GM12801 (cell line): Measurements from ENCODE around the gene CMTR1.

Experiments
- CTCF ChIP-seq: IDR thresholded peaks from one replicate; pipeline ENCODE4 v1.5.1; 2011; ENCODE audit warnings: control low read depth; ENCODE audit not compliant: insufficient read length; ENCODE audit errors: extremely low read depth

Gene CMTR1

GRCh38 chr6:37432916-37433656 lies at the start of gene CMTR1:
TSS of gene CMTR1 (plus strand) at chr6:37433221. CDS start at chr6:37435630, 2,409 bp downstream.
- TF ChIP-seq CTCF: no peak

GRCh38 chr6:37388578-37388977 lies 44.4 kb upstream of the CMTR1 start:
- TF ChIP-seq CTCF: no peak

GRCh38 chr6:37389857-37390256 lies 43.2 kb upstream of the CMTR1 start:
- no peak for TF ChIP-seq CTCF

- TF ChIP-seq CTCF: no peak
Measured at GRCh38 chr6:37391120-37391519, 41.9 kb upstream of the CMTR1 start.

GRCh38 chr6:37392821-37393220 lies 40.2 kb upstream of the CMTR1 start:
- no peak for TF ChIP-seq CTCF

- TF ChIP-seq CTCF: no peak
Measured at GRCh38 chr6:37393381-37393929, 39.6 kb upstream of the CMTR1 start.

GRCh38 chr6:37396571-37397180 lies 36.3 kb upstream of the CMTR1 start:
- no peak for TF ChIP-seq CTCF
